Caco-2 (cell line): ENCODE data around the gene ATG13. TPM values are rescaled to one million over a fixed set of nuclear protein-coding genes. Genes with fewer than 3 reads are reported as not detected.

Experiments
- BruUV-seq: library from RNA; stranded (reverse); fragments of 400-500 nt; replicated peaks from 2 replicates; lab custom pipeline; 2021; lab: Mats Ljungman, UMichigan
- CTCF ChIA-PET: fragments of 300-600 bp; sonication (Branson Sonifier 250); formaldehyde crosslinking; loops from one replicate; lab custom pipeline; 2022; ENCODE audit warnings: antibody characterized with exemption; lab: Charles Lee
- POLR2A ChIA-PET: fragments of 300-600 bp; sonication (Branson Sonifier 250); formaldehyde crosslinking; loops from one replicate; lab custom pipeline; 2022; ENCODE audit warnings: antibody characterized with exemption; lab: Charles Lee
- DNase-seq, 2 experiments: peaks; one replicate each; pipeline versions ENCODE4 v3.0.0 to v3.0.0-alpha.2; 2020 to 2022
- H3K27me3 ChIP-seq: replicated peaks from 2 replicates; pipeline ENCODE4 v1.6.0; 2011; ENCODE audit warnings: low read length; ENCODE audit not compliant: control insufficient read depth, insufficient read depth
- H3K36me3 ChIP-seq: 2 replicates; pipeline ENCODE4 v1.5.1; 2011; ENCODE audit warnings: low read length; ENCODE audit not compliant: control insufficient read depth, insufficient read depth
- H3K4me1 ChIP-seq: fragments of 250-450 bp; sonication (Bioruptor Pico); 2 replicates; pipeline ENCODE4 v1.5.1; 2020; ENCODE audit warnings: mild to moderate bottlenecking
- H3K4me3 ChIP-seq: 2 replicates; pipeline ENCODE4 v1.5.1; 2011; ENCODE audit warnings: low read depth, mild to moderate bottlenecking, control low read depth, low read length
- H3K9me3 ChIP-seq: fragments of 250-450 bp; sonication (Bioruptor Pico); 2 replicates; pipeline ENCODE4 v1.5.1; 2020; ENCODE audit warnings: mild to moderate bottlenecking, moderate library complexity
- H3K27ac Mint-ChIP-seq: one replicate; pipeline ENCODE4 v1.8.0; 2022; ENCODE audit warnings: mixed read lengths; ENCODE audit not compliant: unreplicated experiment
- H3K27me3 Mint-ChIP-seq: one replicate; pipeline ENCODE4 v1.8.0; 2022; ENCODE audit warnings: mixed read lengths; ENCODE audit not compliant: insufficient read depth, unreplicated experiment
- H3K36me3 Mint-ChIP-seq: one replicate; pipeline ENCODE4 v1.8.0; 2022; ENCODE audit warnings: mild to moderate bottlenecking, mixed read lengths; ENCODE audit not compliant: insufficient read depth, unreplicated experiment
- H3K4me1 Mint-ChIP-seq: one replicate; pipeline ENCODE4 v1.8.0; 2022; ENCODE audit warnings: low read depth, mixed read lengths; ENCODE audit not compliant: unreplicated experiment
- H3K4me3 Mint-ChIP-seq: one replicate; pipeline ENCODE4 v1.8.0; 2022; ENCODE audit warnings: mild to moderate bottlenecking, moderate library complexity, mixed read lengths; ENCODE audit not compliant: unreplicated experiment
- H3K9me3 Mint-ChIP-seq: one replicate; pipeline ENCODE4 v1.8.0; 2022; ENCODE audit warnings: mixed read lengths; ENCODE audit not compliant: unreplicated experiment
- CTCF ChIP-seq, 2 experiments: fragments of 200-600 bp in 1 of 2; IDR thresholded peaks; 1 replicate in 1 of 2; 2 replicates in 1 of 2; pipeline versions ENCODE4 v1.5.1 to v1.8.0; 2011 to 2022; ENCODE audit warnings: antibody characterized with exemption in 1 of 2, control low read depth in 1 of 2, inconsistent platforms in 1 of 2, low read depth in 1 of 2, low read length in 1 of 2, mild to moderate bottlenecking in 1 of 2, moderate library complexity in 1 of 2; ENCODE audit not compliant: insufficient read depth in 1 of 2, severe bottlenecking in 1 of 2, unreplicated experiment in 1 of 2
- intact Hi-C: fragments of 100-400 bp; cut with micrococcal nuclease; formaldehyde crosslinking; loops from one replicate; pipeline ENCODE4 v1.10.0; 2022; ENCODE audit not compliant: unreplicated experiment
- total RNA-seq: library from RNA; stranded (reverse); gene quantifications from 2 replicates; pipeline ENCODE4 v1.2.3, GENCODE V29; 2022

The ATG13 gene
- total RNA-seq, 1 experiment from 2014 or later, result 101 TPM

- POLR2A ChIA-PET, result no interaction called here
These were observed 80.0 kb downstream of the ATG13 start for GRCh38 chr11:46697303-46697702.

GRCh38 chr11:46697723-46698122 is 80.4 kb downstream of the ATG13 start:
- peaks cover 6% of the 10 kb centered on the region for H3K4me1 ChIP-seq
- Mint-ChIP-seq H3K9me3 (no peaks in the 10 kb centered on the region), H3K36me3 (peaks cover 53% of the 10 kb centered on the region), H3K4me3 (no peak overlapping the region), H3K27me3 (no peaks in the 10 kb centered on the region), H3K27ac (no peak overlapping the region), H3K4me1 (peaks cover 7% of the 10 kb centered on the region)
- no peak overlapping the region for H3K4me3 ChIP-seq
- POLR2A ChIA-PET, result interaction anchor here (0.6 kb wide), 1 partner anchor 54 kb away, joined by 17 read pairs; no protein-coding TSS in a partner anchor
- TF ChIP-seq CTCF (IDR thresholded peaks at IDR 0.05; ENCODE audit: insufficient read depth in 1 of 2, low read depth in 1 of 2, low read length in 1 of 2, severe bottlenecking in 1 of 2, unreplicated experiment in 1 of 2), result no peak
- no peak for DNase-seq
- no TSS peak for BruUV-seq
- H3K27me3 ChIP-seq, result no peaks in the 10 kb centered on the region
- no peaks in the 10 kb centered on the region for H3K9me3 ChIP-seq
- peaks cover 9% of the 10 kb centered on the region for H3K36me3 ChIP-seq
- intact Hi-C loops, result no loop called here
- CTCF ChIA-PET, result no interaction called here

More at GRCh38 chr11:46697303-46697702, 80.0 kb downstream of the ATG13 start:
- BruUV-seq, result no TSS peak
- H3K4me3 Mint-ChIP-seq, result no peak overlapping the region
- no peaks in the 10 kb centered on the region for H3K9me3 Mint-ChIP-seq
- peaks cover 49% of the 10 kb centered on the region for H3K36me3 Mint-ChIP-seq
- CTCF ChIA-PET, result no interaction called here
- Histone ChIP-seq H3K36me3 (peaks cover 7% of the 10 kb centered on the region), H3K27me3 (no peaks in the 10 kb centered on the region), H3K4me1 (peaks cover 6% of the 10 kb centered on the region), H3K9me3 (no peaks in the 10 kb centered on the region), H3K4me3 (no peak overlapping the region)
- no peak overlapping the region for H3K27ac Mint-ChIP-seq
- H3K4me1 Mint-ChIP-seq, result peaks cover 7% of the 10 kb centered on the region
- TF ChIP-seq CTCF (IDR thresholded peaks at IDR 0.05; ENCODE audit: insufficient read depth in 1 of 2, low read depth in 1 of 2, low read length in 1 of 2, severe bottlenecking in 1 of 2, unreplicated experiment in 1 of 2), result no peak
- intact Hi-C loops, result no loop called here
- DNase-seq, result no peak
- H3K27me3 Mint-ChIP-seq, result no peaks in the 10 kb centered on the region

- Mint-ChIP-seq H3K9me3 (no peaks in the 10 kb centered on the region), H3K36me3 (peaks cover 62% of the 10 kb centered on the region), H3K27me3 (no peaks in the 10 kb centered on the region), H3K27ac (no peak overlapping the region), H3K4me1 (peaks cover 7% of the 10 kb centered on the region), H3K4me3 (no peak overlapping the region)
- Histone ChIP-seq H3K36me3 (peaks cover 12% of the 10 kb centered on the region), H3K4me1 (peaks cover 6% of the 10 kb centered on the region), H3K4me3 (no peak overlapping the region), H3K9me3 (no peaks in the 10 kb centered on the region), H3K27me3 (no peaks in the 10 kb centered on the region)
- no peak for DNase-seq
- no peak for TF ChIP-seq CTCF (IDR thresholded peaks at IDR 0.05; ENCODE audit: insufficient read depth in 1 of 2, low read depth in 1 of 2, low read length in 1 of 2, severe bottlenecking in 1 of 2, unreplicated experiment in 1 of 2)
- CTCF ChIA-PET, result no interaction called here
- POLR2A ChIA-PET, result interaction anchor here (0.6 kb wide), 2 partner anchors 8 to 55 kb away, joined by 3 to 17 read pairs; no protein-coding TSS in a partner anchor
- intact Hi-C loops, result no loop called here
- no TSS peak for BruUV-seq
These were observed 81.2 kb downstream of the ATG13 start for GRCh38 chr11:46698597-46698996.
